HepG2 (cell line): Measurements from ENCODE around the gene COG4. TPM values are rescaled to one million over a fixed set of nuclear protein-coding genes. Genes with fewer than 3 reads are reported as not detected.

Experiments used
- ATF2 ChIP-seq: sonication (generic); formaldehyde crosslinking; IDR thresholded peaks from 2 replicates; pipeline ENCODE4 v1.4.0; 2020; ENCODE audit warnings: missing genetic modification reagents
- ATRX ChIP-seq: sonication (generic); formaldehyde crosslinking; IDR thresholded peaks from 2 replicates; pipeline ENCODE4 v1.4.0; 2020; ENCODE audit warnings: missing genetic modification reagents, borderline replicate concordance
- CBFB ChIP-seq: sonication (generic); formaldehyde crosslinking; IDR thresholded peaks from 2 replicates; pipeline ENCODE4 v1.4.0; 2020; ENCODE audit warnings: missing genetic modification reagents
- KAT2B ChIP-seq: fragments of 150-350 bp; IDR thresholded peaks from 2 replicates; pipeline ENCODE4 v1.6.1; 2014; ENCODE audit warnings: low read depth, low read length, borderline replicate concordance
- KLF11 ChIP-seq: IDR thresholded peaks from 2 replicates; pipeline ENCODE4 v1.6.1; 2016; ENCODE audit warnings: missing compliant biosample characterization
- POLR2AphosphoS2 ChIP-seq: IDR thresholded peaks from 2 replicates; pipeline ENCODE4 v1.6.1; 2011; ENCODE audit warnings: low read depth, low read length, improper control_type of control experiment
- SMAD9 ChIP-seq: sonication (generic); formaldehyde crosslinking; IDR thresholded peaks from 2 replicates; pipeline ENCODE4 v1.5.1; 2020; ENCODE audit warnings: mild to moderate bottlenecking, missing genetic modification reagents
- STAT5B ChIP-seq: sonication (generic); formaldehyde crosslinking; IDR thresholded peaks from 2 replicates; pipeline ENCODE4 v1.4.0; 2020; ENCODE audit warnings: missing genetic modification reagents
- WIZ ChIP-seq: sonication (generic); formaldehyde crosslinking; IDR thresholded peaks from 2 replicates; pipeline ENCODE4 v1.5.1; 2020; ENCODE audit warnings: mild to moderate bottlenecking, missing genetic modification reagents
- ZBTB7B ChIP-seq: sonication (generic); formaldehyde crosslinking; IDR thresholded peaks from 2 replicates; pipeline ENCODE4 v1.4.0; 2020; ENCODE audit warnings: missing genetic modification reagents
- ZKSCAN5 ChIP-seq: sonication (generic); formaldehyde crosslinking; IDR thresholded peaks from 2 replicates; pipeline ENCODE4 v1.5.1; 2020; ENCODE audit warnings: mild to moderate bottlenecking, missing genetic modification reagents
- ZNF10 ChIP-seq: sonication (generic); formaldehyde crosslinking; IDR thresholded peaks from 2 replicates; pipeline ENCODE4 v1.4.0; 2020; ENCODE audit warnings: mild to moderate bottlenecking, low read depth, missing genetic modification reagents, borderline replicate concordance
- ZNF143 ChIP-seq: sonication (generic); formaldehyde crosslinking; IDR thresholded peaks from 2 replicates; pipeline ENCODE4 v1.4.0; 2020; ENCODE audit warnings: missing genetic modification reagents
- ZNF160 ChIP-seq: sonication (generic); formaldehyde crosslinking; IDR thresholded peaks from 2 replicates; pipeline ENCODE4 v1.8.0; 2022; ENCODE audit warnings: mild to moderate bottlenecking, inconsistent platforms, missing genetic modification reagents
- ZNF20 ChIP-seq: sonication (generic); formaldehyde crosslinking; IDR thresholded peaks from 2 replicates; pipeline ENCODE4 v1.4.0; 2020; ENCODE audit warnings: mild to moderate bottlenecking, moderate library complexity, missing genetic modification reagents
- ZNF225 ChIP-seq: sonication (generic); formaldehyde crosslinking; IDR thresholded peaks from 2 replicates; pipeline ENCODE4 v1.4.0; 2020; ENCODE audit warnings: mild to moderate bottlenecking, missing genetic modification reagents
- ZNF24 ChIP-seq: fragments of 450-650 bp; IDR thresholded peaks from 2 replicates; pipeline ENCODE4 v1.6.1; 2017; ENCODE audit warnings: antibody characterized with exemption, mild to moderate bottlenecking
- ZNF468 ChIP-seq: sonication (generic); formaldehyde crosslinking; IDR thresholded peaks from 2 replicates; pipeline ENCODE4 v1.8.0; 2022; ENCODE audit warnings: mild to moderate bottlenecking, moderate library complexity, missing genetic modification reagents
- ZNF543 ChIP-seq: sonication (generic); formaldehyde crosslinking; IDR thresholded peaks from 2 replicates; pipeline ENCODE4 v1.4.0; 2020; ENCODE audit warnings: mild to moderate bottlenecking, missing genetic modification reagents
- ZNF891 ChIP-seq: sonication (generic); formaldehyde crosslinking; IDR thresholded peaks from 2 replicates; pipeline ENCODE4 v1.5.0; 2020; ENCODE audit warnings: mild to moderate bottlenecking, missing genetic modification reagents
- polyA plus RNA-seq, 8 experiments: library from polyadenylated mRNA; depleted of rRNA in 3 of 8; stranded (reverse) in 7 of 8; unstranded in 1 of 8; fragments of >200 nt; fragmentation: Illumina TruSeq in 4 of 8; extraction: Trizol in 4 of 8; gene quantifications; 2 replicates each; pipeline versions ENCODE4 v1.2.1 to v1.2.3, GENCODE V29; 2011 to 2016; ENCODE audit warnings: low read depth in 4 of 8, missing spikeins in 1 of 8, mixed read lengths in 1 of 8; ENCODE audit not compliant: insufficient read depth in 1 of 8
- total RNA-seq, 5 experiments: library from RNA; depleted of rRNA; stranded (reverse); fragments of >200 nt; fragmentation: Illumina TruSeq; extraction: Trizol; gene quantifications; 2 replicates each; pipeline ENCODE4 v1.2.3, GENCODE V29; 2016; ENCODE audit warnings: low read depth in 1 of 5
- TF ChIP-seq, protein P1 (sequence below): sonication (generic); formaldehyde crosslinking; IDR thresholded peaks from 2 replicates; pipeline ENCODE4 v1.9.0; 2021; ENCODE audit warnings: missing genetic modification reagents, mild to moderate bottlenecking, borderline replicate concordance
- TF ChIP-seq, protein P2 (sequence below): sonication (generic); formaldehyde crosslinking; IDR thresholded peaks from 2 replicates; pipeline ENCODE4 v1.5.0; 2020; ENCODE audit warnings: mild to moderate bottlenecking, low read depth, missing genetic modification reagents, borderline replicate concordance
- TF ChIP-seq, protein P3 (sequence below): sonication (generic); formaldehyde crosslinking; IDR thresholded peaks from 2 replicates; pipeline ENCODE4 v1.4.0; 2020; ENCODE audit warnings: mild to moderate bottlenecking, missing genetic modification reagents
- TF ChIP-seq, protein P4 (sequence below): IDR thresholded peaks from 2 replicates; pipeline ENCODE4 v1.6.1; 2016; ENCODE audit warnings: low read depth

The COG4 gene
- total and polyA plus RNA-seq, 2 of the 13 experiments (the other 11 are each of a cell fraction or from before 2014, with no cell fraction given) = 51.1 to 73.8 TPM

DNA sequence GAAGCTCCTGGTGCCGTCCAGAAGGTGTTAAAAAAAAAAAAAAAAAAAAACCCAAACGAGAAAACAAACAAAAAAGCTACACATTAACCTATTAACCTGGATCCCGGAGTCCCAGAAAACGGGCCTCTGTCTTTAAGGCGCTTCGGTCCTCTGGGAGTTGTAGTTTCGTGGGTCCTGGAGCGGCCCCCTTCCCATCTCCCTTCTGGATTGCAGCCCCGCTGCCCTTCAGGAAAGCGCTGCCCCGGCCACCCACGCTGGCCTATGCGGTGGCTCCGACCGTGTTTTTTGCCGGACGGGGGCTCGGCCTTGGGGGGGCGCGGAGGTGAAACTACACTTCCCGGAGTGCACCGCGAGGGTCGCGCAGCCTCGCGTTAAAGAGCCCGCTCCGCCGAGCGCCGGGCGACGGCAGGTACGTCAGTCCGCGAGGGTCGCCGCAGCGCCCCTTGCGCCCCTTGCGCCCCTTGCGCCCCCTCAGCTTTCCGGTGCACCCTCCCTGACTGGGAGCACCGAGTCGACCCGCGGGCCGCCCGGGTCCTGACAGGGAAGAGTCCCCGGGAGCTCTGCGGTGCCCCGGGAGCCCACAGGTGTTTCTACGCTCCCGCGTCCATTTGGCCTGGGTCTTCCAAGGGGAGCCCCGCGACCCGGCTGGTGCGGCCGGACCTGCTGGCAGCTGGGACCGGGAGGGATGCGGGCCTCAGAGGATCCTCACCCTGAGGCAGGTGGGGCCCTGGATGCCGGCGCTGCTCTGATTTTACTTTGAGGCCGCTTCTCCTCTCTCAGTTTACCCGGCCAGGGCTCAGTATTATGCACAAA, 68.9 kb downstream of the COG4 start, which contains the start of gene FCSK (continued):
- TF ChIP-seq POLR2AphosphoS2 (no peak), KLF11 (no peak; the same call in 1 of the 2 replicates), ZNF24 (no peak), ZNF225 (CRISPR knock-in tag) (peak; percentile 93), ZBTB7B (peak; percentile 100), ATF2 (CRISPR knock-in tag) (peak; percentile 72; the same call in 1 of the 2 replicates), ZNF20 (CRISPR knock-in tag) (peak; percentile 72; the same call in 1 of the 2 replicates), WIZ (CRISPR knock-in tag) (no peak), ATRX (CRISPR knock-in tag) (no peak), ZNF160 (CRISPR knock-in tag) (peak; percentile 83; the same call in 1 of the 2 replicates), SMAD9 (CRISPR knock-in tag) (peak; percentile 34; the same call in 1 of the 2 replicates), ZNF143 (peak; percentile 97), STAT5B (CRISPR knock-in tag) (no peak), KAT2B (no peak), CBFB (CRISPR knock-in tag) (peak; percentile 83), ZNF543 (peak; percentile 80), ZNF468 (CRISPR knock-in tag) (no peak), ZNF10 (CRISPR knock-in tag) (no peak), ZNF891 (CRISPR knock-in tag) (peak; percentile 82), ZKSCAN5 (CRISPR knock-in tag) (no peak)
- TF ChIP-seq, protein P1, sequence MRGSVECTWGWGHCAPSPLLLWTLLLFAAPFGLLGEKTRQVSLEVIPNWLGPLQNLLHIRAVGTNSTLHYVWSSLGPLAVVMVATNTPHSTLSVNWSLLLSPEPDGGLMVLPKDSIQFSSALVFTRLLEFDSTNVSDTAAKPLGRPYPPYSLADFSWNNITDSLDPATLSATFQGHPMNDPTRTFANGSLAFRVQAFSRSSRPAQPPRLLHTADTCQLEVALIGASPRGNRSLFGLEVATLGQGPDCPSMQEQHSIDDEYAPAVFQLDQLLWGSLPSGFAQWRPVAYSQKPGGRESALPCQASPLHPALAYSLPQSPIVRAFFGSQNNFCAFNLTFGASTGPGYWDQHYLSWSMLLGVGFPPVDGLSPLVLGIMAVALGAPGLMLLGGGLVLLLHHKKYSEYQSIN = no peak
- TF ChIP-seq, protein P2, sequence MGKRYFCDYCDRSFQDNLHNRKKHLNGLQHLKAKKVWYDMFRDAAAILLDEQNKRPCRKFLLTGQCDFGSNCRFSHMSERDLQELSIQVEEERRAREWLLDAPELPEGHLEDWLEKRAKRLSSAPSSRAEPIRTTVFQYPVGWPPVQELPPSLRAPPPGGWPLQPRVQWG (CRISPR knock-in tag) = no peak
- TF ChIP-seq, protein P3, sequence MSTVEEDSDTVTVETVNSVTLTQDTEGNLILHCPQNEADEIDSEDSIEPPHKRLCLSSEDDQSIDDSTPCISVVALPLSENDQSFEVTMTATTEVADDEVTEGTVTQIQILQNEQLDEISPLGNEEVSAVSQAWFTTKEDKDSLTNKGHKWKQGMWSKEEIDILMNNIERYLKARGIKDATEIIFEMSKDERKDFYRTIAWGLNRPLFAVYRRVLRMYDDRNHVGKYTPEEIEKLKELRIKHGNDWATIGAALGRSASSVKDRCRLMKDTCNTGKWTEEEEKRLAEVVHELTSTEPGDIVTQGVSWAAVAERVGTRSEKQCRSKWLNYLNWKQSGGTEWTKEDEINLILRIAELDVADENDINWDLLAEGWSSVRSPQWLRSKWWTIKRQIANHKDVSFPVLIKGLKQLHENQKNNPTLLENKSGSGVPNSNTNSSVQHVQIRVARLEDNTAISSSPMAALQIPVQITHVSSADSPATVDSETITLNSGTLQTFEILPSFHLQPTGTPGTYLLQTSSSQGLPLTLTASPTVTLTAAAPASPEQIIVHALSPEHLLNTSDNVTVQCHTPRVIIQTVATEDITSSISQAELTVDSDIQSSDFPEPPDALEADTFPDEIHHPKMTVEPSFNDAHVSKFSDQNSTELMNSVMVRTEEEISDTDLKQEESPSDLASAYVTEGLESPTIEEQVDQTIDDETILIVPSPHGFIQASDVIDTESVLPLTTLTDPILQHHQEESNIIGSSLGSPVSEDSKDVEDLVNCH (CRISPR knock-in tag) = no peak
- TF ChIP-seq, protein P4, sequence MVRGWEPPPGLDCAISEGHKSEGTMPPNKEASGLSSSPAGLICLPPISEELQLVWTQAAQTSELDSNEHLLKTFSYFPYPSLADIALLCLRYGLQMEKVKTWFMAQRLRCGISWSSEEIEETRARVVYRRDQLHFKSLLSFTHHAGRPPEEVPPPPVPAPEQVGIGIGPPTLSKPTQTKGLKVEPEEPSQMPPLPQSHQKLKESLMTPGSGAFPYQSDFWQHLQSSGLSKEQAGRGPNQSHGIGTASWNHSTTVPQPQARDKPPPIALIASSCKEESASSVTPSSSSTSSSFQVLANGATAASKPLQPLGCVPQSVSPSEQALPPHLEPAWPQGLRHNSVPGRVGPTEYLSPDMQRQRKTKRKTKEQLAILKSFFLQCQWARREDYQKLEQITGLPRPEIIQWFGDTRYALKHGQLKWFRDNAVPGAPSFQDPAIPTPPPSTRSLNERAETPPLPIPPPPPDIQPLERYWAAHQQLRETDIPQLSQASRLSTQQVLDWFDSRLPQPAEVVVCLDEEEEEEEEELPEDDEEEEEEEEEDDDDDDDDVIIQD = 0 out of 2 replicates have a peak, but pooled peaks have one; percentile 9
